ENCODE measurements around the gene COL21A1. TPM values are rescaled to one million over a fixed set of nuclear protein-coding genes. Genes with fewer than 3 reads are reported as not detected.
"Not testable (repeated sequence)": the region's sequence is repeated elsewhere in the genome, so short reads cannot be mapped to it uniquely, and the experiment has no call there.

COL21A1 gene
- total RNA-seq, 3 donors from 2014 or later: 0.80 to 2.9 (median 1.5) TPM

- intact Hi-C loops (cut with DNase I; ENCODE audit: low total_unique reads): no loop called here
- Histone ChIP-seq H3K27ac (no peak overlapping the region), H3K4me3 (no peak overlapping the region), H3K27me3 (no peaks in the 10 kb centered on the region), H3K9me3 (no peaks in the 10 kb centered on the region), H3K36me3 (no peaks in the 10 kb centered on the region), H3K4me1 (no peaks in the 10 kb centered on the region)
- DNase-seq (ENCODE audit: low spot score in 2 of 2): no peak
- TF ChIP-seq CTCF (IDR thresholded peaks at IDR 0.05) (no peak), POLR2A (IDR thresholded peaks at IDR 0.05) (no peak), POLR2AphosphoS5 (IDR thresholded peaks at IDR 0.05) (no peak)
Measured at GRCh38 chr6:56017198-56017597, 230.2 kb downstream of the COL21A1 start.

- DNase-seq (ENCODE audit: low spot score in 2 of 2); H3K27ac ChIP-seq; H3K27me3 ChIP-seq; H3K36me3 ChIP-seq; intact Hi-C loops (cut with DNase I; ENCODE audit: low total_unique reads); H3K4me1 ChIP-seq; H3K9me3 ChIP-seq; H3K4me3 ChIP-seq: not testable (repeated sequence)
Measured at GRCh38 chr6:56014039-56014438, 233.3 kb downstream of the COL21A1 start.

GRCh38 chr6:56009636-56010035 is 237.7 kb downstream of the COL21A1 start:
- H3K4me1 ChIP-seq: no peaks in the 10 kb centered on the region
- H3K36me3 ChIP-seq: no peaks in the 10 kb centered on the region
- no peaks in the 10 kb centered on the region for H3K27me3 ChIP-seq
- H3K27ac ChIP-seq: no peak overlapping the region
- intact Hi-C loops (cut with DNase I; ENCODE audit: low total_unique reads): no loop called here
- H3K9me3 ChIP-seq: no peaks in the 10 kb centered on the region
- TF ChIP-seq CTCF (IDR thresholded peaks at IDR 0.05) (no peak), POLR2AphosphoS5 (IDR thresholded peaks at IDR 0.05) (no peak)
- H3K4me3 ChIP-seq: no peak overlapping the region
- DNase-seq (ENCODE audit: low spot score in 2 of 2): no peak

All from breast epithelium (tissue), 4 donors.